GM12801 (cell line): ENCODE measurements around the gene SPRYD3.

Source experiments
- TF ChIP-seq, protein P1 (sequence below): IDR thresholded peaks from one replicate; pipeline ENCODE4 v1.5.1; 2011; ENCODE audit warnings: control low read depth; ENCODE audit not compliant: insufficient read length; ENCODE audit errors: extremely low read depth

The SPRYD3 gene

DNA sequence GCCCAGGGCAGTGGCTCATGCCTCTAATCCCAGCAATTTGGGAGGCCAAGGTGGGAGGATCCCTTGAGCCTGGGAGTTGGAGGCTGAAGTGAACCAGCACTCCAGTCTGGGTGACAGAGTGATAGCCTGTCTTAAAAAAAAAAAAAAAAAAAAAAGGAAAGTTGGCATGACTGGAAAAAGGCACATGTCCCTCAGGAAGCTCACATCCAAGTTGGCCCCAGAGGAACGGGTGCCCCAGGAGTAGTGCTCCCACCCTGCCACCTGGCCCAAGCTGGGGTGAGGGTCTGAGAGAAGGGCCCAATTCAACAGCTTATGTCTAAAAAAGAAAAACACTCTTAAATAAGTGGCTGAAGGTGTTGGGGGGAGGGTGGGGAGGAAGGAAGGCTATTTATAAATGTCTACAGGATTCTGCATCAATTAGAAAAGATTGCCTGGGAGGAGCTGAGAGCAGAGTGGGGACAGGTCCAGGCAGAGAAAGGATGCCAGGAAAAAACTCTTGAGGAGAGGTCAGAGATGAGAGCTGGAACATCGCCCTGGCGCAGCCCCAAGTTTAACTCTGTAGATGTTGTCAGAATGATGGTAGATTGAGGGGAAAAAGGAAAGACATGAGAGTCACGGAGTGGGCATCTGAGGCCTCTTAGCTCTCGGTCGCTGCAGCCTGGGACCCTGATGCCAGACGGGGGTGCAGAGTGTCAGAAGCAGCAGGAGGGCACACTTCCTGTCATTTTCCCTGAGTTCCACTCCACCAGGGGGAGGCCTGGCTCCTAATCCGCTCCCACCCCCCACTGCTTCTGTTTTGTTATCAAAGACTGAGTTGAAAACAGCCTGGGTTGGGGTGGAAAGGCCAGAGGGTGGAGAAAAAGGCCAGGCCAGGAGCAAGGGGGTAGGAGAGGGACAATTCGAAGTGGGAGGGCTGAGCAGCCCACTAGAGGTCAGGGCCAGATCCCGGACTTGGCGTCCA, 7.3 kb downstream of the SPRYD3 start:
- TF ChIP-seq, protein P1, sequence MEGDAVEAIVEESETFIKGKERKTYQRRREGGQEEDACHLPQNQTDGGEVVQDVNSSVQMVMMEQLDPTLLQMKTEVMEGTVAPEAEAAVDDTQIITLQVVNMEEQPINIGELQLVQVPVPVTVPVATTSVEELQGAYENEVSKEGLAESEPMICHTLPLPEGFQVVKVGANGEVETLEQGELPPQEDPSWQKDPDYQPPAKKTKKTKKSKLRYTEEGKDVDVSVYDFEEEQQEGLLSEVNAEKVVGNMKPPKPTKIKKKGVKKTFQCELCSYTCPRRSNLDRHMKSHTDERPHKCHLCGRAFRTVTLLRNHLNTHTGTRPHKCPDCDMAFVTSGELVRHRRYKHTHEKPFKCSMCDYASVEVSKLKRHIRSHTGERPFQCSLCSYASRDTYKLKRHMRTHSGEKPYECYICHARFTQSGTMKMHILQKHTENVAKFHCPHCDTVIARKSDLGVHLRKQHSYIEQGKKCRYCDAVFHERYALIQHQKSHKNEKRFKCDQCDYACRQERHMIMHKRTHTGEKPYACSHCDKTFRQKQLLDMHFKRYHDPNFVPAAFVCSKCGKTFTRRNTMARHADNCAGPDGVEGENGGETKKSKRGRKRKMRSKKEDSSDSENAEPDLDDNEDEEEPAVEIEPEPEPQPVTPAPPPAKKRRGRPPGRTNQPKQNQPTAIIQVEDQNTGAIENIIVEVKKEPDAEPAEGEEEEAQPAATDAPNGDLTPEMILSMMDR, result no peak

DNA sequence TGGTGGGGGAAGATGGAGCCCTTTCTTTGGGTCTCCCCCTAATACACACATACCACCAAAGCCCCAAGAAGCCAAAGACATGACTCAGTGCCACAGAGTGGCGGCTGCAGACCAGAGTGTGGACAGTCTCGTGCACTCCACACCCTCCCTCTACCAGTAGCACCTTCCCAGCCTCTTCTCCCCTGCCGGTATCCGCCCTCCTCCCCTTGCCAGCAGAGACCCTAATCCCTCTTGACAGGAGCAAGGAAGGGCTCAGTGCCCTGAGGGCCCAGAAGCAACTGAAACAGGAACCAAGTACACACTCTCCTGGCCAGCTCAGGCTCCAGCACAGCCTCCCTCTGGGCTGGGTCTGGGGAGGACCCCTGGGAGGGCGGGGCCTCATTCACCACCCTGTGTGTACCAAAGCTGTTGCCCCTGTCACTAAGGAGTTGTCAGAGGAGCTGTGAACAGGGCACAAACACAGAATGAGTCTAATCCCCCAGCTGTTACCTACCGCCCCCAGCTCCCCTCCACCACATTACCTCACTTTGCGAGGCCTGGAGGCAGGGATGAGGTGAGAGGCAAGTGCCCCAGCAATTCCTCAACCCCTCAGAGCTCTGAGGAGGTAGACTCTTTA, 8.2 kb downstream of the SPRYD3 start:
- TF ChIP-seq, protein P1, result no peak

DNA sequence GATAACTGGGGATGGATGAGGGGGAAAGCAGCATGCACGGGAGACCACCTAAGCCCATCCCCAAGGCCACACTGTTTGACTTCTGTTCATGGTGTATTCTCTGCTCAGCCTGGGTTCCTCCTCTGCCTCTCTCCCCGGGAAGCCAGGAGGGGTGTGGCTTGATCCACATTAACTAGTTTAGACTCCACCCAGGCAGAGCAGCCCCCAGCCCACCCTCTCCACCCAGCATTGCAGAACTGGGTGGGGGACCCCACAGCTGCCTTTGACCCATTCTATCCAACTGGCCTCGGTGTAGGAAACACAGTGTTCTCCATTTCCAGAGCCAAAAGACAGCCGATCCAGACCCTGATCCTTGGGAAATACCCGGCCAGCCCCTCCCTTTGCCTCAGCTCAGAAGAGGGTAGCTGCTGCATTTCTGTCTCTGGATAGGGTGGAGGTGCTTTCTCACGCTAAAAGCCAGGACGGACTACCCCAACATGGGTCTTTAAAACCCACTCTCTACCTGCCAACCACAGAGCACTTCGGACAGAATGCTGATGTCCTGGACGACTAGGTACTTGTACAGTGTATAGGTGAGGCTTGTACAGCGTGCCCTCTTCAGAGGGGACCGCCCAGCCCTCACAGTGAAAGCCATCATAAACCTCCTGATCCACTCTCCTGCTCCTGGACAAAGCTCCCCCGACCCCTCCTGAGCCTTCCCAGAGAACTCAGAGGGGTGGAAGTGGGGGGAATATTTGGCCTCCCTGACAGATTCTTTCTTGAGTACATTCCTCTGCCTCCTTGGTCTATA, 9.4 kb downstream of the SPRYD3 start:
- TF ChIP-seq, protein P1, result no peak

DNA sequence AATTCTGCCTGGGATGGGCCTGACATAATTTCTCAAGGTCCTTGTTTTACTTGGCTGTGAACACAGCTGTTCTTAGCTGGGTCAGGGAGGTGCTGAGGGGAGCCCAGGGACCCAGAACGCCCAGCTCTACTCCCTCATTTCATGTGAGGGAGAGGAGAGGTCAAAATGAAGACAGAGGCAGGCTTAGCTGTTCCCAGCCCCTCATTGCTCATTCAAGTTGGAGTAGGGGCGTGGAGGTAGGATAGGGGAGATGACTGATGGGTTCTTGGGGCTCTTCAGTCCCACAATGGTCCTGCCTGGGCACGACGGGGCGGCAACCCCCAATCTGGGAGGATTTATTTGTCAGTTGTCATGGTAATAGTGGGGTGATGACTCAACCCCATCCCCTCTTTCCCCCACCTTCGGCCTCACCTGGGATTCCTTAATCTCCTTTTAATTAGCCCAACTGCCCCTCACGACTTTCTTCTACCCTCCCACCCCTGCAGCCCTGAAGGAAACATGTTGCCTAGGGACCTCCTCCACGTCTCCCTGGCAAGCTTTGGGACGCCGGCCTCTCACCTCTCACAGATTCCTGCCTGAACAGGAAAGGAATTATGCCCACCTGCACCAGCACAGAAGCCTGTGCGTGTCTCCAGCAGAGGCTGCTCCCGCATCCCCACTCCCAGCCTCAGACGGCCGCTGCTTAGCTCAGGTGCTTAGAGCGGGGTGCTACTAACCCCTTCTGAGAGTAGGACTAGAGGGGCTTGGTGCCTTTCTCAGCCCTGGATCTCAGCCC, 10.2 kb downstream of the SPRYD3 start:
- TF ChIP-seq, protein P1, result no peak

DNA sequence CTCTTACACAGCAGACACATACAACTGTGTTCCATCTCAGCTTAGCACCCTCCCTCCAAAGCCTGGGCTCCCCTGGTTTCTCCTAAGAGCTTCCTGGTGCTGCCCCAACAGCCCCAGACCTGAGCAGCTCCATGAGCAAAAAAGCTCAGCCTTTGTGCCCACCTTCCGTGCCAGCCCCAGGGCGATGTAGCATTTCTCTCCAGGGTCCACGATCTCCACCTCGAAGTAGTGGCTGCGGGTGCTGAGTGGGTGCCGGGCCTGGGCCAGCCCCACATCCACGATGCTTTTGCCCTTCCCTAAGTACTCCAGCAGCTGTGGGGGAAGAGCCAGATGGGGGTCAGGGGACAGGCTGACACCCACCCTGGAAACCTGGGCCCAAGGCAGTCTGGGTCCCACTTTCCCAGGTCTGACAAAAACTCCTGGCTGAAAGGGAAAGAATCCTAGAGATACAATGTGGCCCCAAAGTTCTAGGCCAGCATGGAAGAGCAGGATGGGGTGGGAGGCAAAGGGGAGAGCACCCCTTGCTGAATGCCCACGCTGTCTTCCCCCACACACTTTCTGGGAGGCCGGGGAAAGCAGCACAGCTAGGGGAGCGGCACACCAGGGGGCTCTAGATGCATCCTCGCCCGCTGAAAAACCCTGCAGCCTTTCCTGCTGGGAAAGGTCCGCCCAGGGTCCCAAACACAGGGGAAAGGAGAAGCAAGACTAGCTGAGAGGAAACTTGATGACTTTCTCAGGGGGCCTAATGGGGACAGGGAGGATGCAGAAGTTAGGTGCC, 11.0 kb downstream of the SPRYD3 start:
- TF ChIP-seq, protein P1, result no peak

DNA sequence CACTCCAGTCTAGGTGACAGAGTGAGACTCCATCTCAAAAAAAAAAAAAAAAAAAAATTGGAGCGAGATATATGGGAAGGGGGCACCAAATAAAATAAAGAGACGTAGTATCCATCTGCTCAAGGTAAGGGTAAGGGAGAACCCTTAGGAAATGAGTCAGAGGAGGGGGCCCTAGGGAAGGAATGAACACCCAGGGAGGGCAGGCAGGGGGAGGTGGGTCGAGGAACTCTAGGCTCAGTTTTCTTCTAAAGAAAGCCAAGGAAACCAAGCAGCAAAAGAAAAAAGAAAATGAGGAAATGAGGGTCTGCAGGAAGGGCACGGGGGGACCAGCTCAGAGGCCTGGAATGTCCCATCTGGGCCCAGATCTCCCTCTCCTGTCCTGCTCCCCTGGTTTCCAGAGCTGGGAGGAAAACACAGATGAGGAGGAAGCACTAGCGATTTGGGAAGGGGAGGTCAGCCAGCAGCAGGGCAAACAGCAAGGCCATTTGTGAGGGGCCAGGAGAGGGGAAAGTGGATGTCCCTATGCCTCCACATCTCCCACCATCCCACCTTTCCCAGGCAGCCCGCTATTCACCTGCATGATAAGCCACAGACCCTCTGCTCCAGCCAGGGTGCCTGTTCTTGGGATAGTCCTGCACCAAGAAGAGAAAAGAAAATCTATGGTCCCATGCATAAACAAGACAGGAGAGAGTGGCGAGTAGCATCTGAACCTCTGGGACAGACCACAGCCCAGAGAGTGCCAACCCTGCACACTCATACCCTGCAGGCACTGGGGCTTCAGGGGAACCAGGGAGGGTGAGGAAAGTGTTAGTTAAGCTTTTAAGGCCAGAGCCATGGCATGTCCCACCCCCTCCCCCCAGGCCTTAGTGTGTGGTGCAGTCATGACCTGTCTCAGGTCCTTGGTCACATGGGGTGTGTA, 11.9 kb downstream of the SPRYD3 start:
- TF ChIP-seq, protein P1, result no peak
